Body of pancreas (tissue), 4 donors: ENCODE results near the gene GPR108.

Experiments used
- POLR2A ChIP-seq, 3 donors: fragments of 450-650 bp; IDR thresholded peaks; one replicate each; pipeline ENCODE4 v1.6.1; 2016; ENCODE audit warnings: antibody characterized with exemption in 3 of 3, mild to moderate bottlenecking in 2 of 3
- TF ChIP-seq, protein P1 (sequence below), 7 experiments: fragments of 450-650 bp in 4 of 7; fragments of 200-600 bp in 3 of 7; sonication (generic) in 3 of 7; IDR thresholded peaks; one replicate each; pipeline ENCODE4 v1.5.1; 2016 to 2019; ENCODE audit warnings: antibody characterized with exemption in 7 of 7

DNA sequence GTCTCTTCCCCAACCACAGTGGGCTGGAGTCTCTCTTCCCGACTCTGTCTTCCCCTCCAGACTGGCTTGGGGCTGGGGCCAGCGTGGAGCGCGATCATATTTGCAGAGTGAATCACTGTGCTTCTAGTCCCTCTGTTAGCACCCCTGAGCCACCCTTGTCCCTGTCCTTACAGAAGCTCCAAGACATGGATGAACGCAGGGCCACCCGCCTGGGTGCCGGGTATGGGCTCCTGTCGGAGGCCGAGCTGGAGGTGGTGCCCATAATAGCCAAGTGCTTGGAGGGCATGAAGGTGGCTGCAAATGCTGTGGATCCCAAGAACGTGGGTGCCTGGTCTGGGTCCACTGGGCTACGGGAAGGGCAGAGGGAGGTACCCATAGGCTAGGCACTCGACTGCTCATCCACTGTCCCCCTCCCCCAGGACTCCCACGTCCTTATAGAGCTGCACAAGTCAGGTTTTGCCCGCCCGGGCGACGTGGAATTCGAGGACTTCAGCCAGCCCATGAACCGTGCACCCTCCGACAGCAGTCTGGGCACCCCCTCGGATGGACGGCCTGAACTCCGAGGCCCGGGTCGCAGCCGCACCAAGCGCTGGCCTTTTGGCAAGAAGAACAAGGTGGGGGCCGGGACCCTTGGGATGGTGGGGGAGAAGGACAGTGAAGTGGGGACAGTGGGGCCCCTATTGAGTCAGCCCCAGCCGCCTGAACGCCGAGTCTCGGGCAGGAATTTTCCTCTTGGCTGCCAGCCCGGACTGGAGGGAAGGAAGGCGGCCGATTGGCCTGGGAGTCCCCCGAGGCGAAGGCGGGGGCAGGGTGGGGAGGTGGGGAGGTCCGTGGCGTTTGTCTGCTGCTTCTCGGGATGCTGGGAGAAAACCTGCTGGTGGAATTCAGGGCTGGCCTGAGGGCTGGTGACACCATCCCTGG lies 7.3 kb upstream of the GPR108 start:
- TF ChIP-seq, protein P1, sequence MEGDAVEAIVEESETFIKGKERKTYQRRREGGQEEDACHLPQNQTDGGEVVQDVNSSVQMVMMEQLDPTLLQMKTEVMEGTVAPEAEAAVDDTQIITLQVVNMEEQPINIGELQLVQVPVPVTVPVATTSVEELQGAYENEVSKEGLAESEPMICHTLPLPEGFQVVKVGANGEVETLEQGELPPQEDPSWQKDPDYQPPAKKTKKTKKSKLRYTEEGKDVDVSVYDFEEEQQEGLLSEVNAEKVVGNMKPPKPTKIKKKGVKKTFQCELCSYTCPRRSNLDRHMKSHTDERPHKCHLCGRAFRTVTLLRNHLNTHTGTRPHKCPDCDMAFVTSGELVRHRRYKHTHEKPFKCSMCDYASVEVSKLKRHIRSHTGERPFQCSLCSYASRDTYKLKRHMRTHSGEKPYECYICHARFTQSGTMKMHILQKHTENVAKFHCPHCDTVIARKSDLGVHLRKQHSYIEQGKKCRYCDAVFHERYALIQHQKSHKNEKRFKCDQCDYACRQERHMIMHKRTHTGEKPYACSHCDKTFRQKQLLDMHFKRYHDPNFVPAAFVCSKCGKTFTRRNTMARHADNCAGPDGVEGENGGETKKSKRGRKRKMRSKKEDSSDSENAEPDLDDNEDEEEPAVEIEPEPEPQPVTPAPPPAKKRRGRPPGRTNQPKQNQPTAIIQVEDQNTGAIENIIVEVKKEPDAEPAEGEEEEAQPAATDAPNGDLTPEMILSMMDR (IDR thresholded peaks at IDR 0.05) = peak in 1 of 7 experiments; percentile 5
- no peak for TF ChIP-seq POLR2A (IDR thresholded peaks at IDR 0.05)
